DND-41 (cell line): ENCODE data around the gene NFIA.

Experiments
- CTCF ChIP-seq: IDR thresholded peaks from 2 replicates; pipeline ENCODE4 v1.5.1; 2012; ENCODE audit warnings: borderline replicate concordance, low read length, moderate library complexity, mild to moderate bottlenecking; ENCODE audit not compliant: poor library complexity, severe bottlenecking; ENCODE audit errors: extremely low read depth
- EZH2 ChIP-seq: IDR thresholded peaks from 3 replicates; pipeline ENCODE4 v1.6.1; 2012; ENCODE audit warnings: borderline replicate concordance, low read depth, mild to moderate bottlenecking, moderate library complexity, low read length, inconsistent platforms; ENCODE audit not compliant: severe bottlenecking

GRCh38 chr1:61054601-61054993, 27.8 kb upstream of the NFIA start:
- no peak for TF ChIP-seq CTCF
- no peak for TF ChIP-seq EZH2
